ENCODE measurements around the gene ZDHHC7.

Gene ZDHHC7

GRCh38 chr16:85017633-85018032 lies 6.3 kb upstream of the ZDHHC7 start:
- DNase-seq, result no peak

GRCh38 chr16:85017151-85017550 lies 5.8 kb upstream of the ZDHHC7 start:
- no peak for DNase-seq

- DNase-seq, result no peak
Observed at GRCh38 chr16:85015481-85016187, 4.3 kb upstream of the ZDHHC7 start.

- no peak for DNase-seq
Observed at GRCh38 chr16:85014311-85014710, 3.0 kb upstream of the ZDHHC7 start.

GRCh38 chr16:85011846-85012284 lies 530 bp upstream of the ZDHHC7 start:
- DNase-seq, result no peak

GRCh38 chr16:85010446-85010930 lies 847 bp downstream of the ZDHHC7 start:
- no peak for DNase-seq

- DNase-seq, result no peak
Observed at GRCh38 chr16:85008271-85008670, 3.1 kb downstream of the ZDHHC7 start.

- no peak for DNase-seq
Observed at GRCh38 chr16:85007496-85008214, 3.7 kb downstream of the ZDHHC7 start.

- DNase-seq, result no peak
Observed at GRCh38 chr16:85006639-85007038, 4.7 kb downstream of the ZDHHC7 start.

GRCh38 chr16:85005285-85006069 lies 5.9 kb downstream of the ZDHHC7 start:
- no peak for DNase-seq

GRCh38 chr16:85004587-85005205 lies 6.6 kb downstream of the ZDHHC7 start:
- DNase-seq, result no peak

- DNase-seq, result no peak
Observed at GRCh38 chr16:85003725-85004586, 7.4 kb downstream of the ZDHHC7 start.

GRCh38 chr16:85003076-85003475 lies 8.3 kb downstream of the ZDHHC7 start:
- DNase-seq, result no peak

- DNase-seq, result no peak
Observed at GRCh38 chr16:85002608-85003007, 8.7 kb downstream of the ZDHHC7 start.

GRCh38 chr16:85002099-85002541 lies 9.2 kb downstream of the ZDHHC7 start:
- no peak for DNase-seq

- DNase-seq, result no peak
Observed at GRCh38 chr16:84999857-85000480, 11.4 kb downstream of the ZDHHC7 start.

- DNase-seq, result no peak
Observed at GRCh38 chr16:84999200-84999599, 12.1 kb downstream of the ZDHHC7 start.

- no peak for DNase-seq
Observed at GRCh38 chr16:84996365-84996764, 15.0 kb downstream of the ZDHHC7 start.

- DNase-seq, result no peak
Observed at GRCh38 chr16:84995663-84996062, 15.7 kb downstream of the ZDHHC7 start.

- DNase-seq, result no peak
Observed at GRCh38 chr16:84993926-84994325, 17.4 kb downstream of the ZDHHC7 start.

- no peak for DNase-seq
Observed at GRCh38 chr16:84992717-84993075, 18.6 kb downstream of the ZDHHC7 start.

- no peak for DNase-seq
Observed at GRCh38 chr16:84990782-84991181, 20.6 kb downstream of the ZDHHC7 start.
